ENCODE measurements around the gene EIF5. TPM values are rescaled to one million over a fixed set of nuclear protein-coding genes. Genes with fewer than 3 reads are reported as not detected.

The EIF5 gene
- total RNA-seq, 1 donor from 2014 or later = 181 TPM

DNA sequence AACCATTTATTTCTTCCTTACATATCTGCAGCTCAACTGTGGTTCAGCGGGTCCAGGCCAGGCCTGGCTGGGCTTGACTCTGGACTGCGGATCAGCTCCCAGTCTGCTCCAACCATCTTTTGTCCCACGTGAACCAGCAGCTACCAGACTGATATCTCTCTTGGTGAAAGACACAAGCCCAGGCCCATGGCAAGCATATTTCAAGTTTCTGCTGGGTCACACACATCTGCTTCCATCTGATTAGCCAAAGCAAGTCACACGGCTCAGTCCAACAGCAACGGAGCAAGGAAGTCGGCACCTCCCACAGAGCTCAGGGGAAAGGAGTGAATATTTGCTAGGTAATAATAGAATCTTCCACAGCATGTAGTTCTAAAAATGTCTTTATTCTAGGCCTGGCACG lies 26.5 kb downstream of the EIF5 start:
- no peak for DNase-seq (ENCODE audit: extremely low read depth, low read depth, low spot score)

DNA sequence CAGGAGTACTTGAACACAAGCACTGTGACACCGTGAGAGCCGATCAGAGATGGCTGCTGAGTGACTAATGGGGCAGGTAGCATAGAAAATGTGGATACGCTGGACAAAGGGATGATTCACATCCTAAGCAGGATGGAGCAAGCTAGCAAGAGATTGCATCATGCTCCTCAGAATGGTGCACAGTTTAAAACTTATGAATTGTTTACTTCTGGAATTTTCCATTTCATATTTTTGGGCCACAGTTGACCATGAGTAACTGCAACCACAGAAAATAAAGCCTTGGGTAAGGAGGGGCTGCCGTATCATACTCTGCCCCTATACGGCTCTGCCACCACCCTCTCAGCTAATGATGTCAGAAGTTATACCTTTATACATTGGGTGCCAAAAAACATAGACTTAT lies 27.8 kb downstream of the EIF5 start:
- peak; percentile 88 for DNase-seq (ENCODE audit: extremely low read depth, low read depth, low spot score)

DNA sequence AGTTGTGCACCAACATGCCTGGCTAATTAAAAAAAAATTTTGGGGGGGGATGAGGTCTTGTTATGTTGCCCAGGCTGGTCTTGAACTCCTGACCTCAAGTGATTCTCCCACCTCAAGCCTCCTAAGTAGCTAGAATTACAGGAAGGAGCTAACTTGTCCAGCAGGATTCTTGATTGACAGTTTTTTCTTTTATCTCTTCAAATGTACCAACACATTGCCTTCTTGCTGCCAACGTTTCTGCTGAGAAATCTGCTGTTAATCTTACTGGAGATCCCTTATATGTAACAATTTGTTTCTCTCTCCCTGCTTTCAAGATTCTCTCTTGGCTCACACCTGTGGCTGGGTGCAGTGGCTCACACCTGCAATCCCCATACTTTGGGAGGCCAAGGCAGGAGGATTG lies 28.7 kb downstream of the EIF5 start:
- DNase-seq (ENCODE audit: extremely low read depth, low read depth, low spot score) = no peak

DNA sequence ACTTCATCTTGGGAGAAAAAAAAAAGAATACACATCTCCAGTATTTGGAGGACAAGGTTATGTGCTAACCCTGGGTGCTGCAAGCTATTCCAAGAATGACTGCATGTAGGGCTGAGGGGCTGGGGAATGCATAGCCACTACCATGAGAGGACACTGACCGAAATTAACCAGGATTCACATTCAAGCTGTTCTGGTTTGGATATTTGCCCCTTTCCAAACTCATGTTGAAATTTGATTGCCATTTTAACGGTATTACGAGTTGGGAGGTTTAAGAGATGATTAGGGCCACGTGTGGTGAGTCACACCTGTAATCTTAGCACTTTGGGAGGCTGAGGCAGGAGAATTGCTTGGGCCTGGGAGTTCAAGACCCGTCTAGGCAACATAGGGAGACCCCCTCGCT lies 32.7 kb downstream of the EIF5 start:
- DNase-seq (ENCODE audit: extremely low read depth, low read depth, low spot score) = no peak

DNA sequence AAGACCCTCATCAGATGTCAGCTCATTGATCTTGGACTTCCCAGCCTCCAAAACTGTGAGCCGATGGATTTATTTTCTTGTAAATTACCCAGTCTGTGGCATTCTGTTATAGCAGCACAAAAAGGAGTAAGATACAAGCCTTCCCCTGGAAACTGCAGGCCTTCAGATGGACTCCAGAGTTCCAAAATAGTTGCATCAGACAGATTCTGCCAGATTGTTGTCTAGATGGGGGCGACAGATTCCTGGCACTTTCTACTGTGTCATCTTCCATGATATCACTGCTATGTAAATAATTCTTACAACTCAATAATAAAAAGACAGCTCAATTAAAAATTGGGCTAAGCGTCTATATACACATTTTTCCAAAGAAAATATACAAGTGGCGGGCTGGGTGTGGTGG lies 34.0 kb downstream of the EIF5 start:
- no peak for DNase-seq (ENCODE audit: extremely low read depth, low read depth, low spot score)

DNA sequence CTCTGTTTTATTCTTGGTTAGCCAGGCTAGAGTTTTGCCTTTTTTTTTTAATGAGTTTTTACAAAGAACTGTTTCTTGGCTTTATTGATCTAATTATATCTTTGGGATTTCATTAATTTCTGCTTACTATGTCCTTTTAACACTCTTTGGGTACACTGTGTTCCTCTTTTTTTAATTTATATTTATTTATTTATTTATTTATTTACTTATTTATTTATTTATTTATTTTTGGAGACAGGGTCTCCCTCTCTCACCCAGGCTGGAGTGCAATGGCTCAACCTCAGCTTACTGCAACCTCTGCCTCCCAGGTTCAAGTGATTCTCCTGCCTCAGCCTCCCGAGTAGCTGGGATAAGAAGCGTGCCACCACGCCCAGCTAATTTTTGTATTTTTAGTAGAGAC lies 36.0 kb downstream of the EIF5 start:
- no peak for DNase-seq (ENCODE audit: extremely low read depth, low read depth, low spot score)

DNA sequence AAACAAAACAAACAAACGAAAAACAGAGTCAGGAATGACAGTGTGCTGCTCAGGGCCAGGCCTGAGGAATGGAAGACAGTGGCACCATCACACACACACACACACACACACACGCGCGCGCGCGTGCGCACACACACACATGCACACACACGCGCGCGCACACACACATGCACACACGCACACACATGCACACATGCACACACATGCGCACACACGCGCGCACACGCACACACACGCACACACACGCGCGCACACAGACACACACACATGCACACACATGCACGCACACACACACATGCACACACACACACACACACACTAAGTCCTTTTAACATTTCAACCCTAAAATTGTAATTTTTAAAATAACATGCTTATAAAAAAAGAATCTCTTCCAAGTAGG lies 38.0 kb downstream of the EIF5 start:
- no peak for DNase-seq (ENCODE audit: extremely low read depth, low read depth, low spot score)

DNA sequence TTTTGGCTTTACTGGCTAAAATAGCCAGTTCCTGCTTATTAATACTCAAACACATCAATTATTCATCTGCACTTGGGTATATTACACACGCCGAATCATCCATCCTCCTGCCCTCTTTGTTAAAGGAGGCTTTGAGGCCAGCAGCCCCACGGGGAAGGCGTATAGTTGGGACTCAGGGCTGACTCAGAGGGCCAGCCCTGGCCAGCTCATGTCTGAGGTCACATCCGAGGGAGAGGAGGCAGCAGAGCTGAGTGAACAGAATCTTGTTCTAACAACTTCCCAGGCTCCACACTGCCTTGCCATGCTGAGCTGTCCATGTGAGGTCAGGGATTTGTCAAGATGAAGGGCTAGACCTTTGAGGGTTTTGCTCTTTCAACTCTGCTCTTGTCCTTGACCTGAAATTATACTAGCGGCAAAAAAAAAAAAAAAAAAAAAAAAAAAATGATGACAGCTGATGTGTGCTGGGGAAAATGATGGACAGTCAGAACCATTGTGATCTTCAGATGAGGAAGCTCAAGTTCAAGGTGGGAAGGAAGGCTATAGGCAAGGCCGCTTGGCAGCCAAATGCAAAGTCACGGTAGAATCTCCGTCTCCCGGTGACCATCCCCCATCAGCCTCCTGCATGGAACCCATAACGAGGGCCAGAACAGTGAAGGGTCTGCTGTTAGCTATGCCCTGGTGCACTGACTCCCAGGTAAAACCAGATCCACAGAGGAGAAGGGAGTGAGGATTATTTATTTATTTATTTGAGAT lies 38.7 kb downstream of the EIF5 start:
- no peak for DNase-seq (ENCODE audit: extremely low read depth, low read depth, low spot score)

DNA sequence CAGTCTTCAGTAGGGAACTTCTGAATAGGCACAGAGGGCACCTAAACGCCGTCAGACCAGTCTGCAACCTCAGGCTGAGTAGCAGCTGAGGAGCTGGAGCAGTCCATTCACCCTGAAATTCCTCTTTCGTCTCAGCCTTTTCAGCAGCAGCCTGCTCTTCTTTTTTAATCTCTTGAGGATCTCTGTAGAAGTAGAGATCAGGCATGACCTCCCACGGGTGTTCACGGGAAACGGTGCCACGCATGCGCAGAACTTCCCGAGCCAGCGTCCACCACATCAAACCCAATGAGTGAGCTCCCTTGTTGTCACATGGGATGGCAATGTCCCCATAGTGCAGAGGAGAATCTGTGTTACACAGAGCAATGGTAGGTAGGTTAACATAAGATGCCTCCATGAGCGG lies 40.1 kb downstream of the EIF5 start:
- DNase-seq (ENCODE audit: extremely low read depth, low read depth, low spot score) = no peak

DNA sequence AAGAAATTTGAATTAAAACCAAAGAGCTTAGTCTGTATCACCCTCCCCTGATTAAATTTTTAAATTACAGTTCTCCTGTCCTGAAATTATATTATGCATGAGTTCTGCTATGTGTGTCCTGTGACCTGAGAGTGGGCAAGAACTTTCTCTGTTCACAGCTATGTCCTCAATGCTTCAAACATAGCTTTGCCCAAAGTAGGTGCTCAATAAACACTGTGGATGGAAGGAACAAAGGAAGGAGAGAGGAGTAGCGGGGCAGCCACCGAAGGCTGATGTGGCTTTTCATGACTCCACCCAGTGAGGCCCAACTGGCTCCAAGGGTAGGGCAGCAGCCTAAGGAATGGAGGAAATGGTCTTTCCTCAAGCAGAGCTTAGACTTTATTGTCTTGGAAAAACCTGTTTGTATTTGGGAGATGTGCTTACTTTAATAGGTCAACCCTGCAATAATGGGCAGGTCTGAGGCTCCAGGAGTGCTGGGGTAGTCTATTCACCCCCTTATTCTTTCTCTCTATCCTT lies 43.5 kb downstream of the EIF5 start:
- DNase-seq (ENCODE audit: extremely low read depth, low read depth, low spot score) = no peak

DNA sequence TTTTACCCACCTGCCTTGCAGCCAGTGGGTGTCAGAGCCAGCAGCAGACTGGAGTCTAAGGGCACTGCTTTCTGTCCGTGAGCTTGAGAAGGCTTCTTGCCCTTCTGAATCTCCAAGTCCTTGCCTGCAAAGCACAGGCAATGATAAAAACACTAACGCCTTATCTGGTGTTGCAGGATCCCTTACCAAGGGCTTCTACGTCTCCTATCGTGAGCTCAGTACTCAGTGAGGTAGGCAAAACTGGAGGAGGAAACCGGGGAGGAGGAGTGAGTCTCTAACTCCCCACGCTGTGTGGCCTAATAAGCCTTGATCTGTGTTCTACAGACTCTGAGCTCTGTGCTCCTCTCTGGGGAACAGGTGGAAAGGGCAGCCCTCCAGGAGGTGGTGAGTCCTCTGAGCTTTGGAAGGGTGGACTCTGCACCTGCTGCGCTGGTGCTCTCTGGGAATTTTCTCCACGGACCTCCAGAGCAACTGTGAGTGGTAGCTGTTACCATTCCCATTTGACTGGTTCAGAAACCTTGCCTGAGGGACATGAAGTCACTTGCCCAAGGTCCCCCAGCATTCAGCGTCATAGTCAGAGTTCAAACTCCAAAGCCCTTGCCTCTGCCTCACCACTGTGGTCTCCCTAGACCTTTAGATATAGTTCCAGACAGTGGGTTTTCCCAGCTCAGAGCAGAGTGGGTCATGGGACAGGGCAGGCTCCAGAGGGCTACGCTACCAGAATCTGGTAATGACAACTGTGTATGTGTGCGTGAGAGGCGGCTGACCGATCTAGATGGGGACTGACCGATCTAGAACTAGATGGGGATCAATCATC lies 44.2 kb downstream of the EIF5 start:
- DNase-seq (ENCODE audit: extremely low read depth, low read depth, low spot score) = no peak

DNA sequence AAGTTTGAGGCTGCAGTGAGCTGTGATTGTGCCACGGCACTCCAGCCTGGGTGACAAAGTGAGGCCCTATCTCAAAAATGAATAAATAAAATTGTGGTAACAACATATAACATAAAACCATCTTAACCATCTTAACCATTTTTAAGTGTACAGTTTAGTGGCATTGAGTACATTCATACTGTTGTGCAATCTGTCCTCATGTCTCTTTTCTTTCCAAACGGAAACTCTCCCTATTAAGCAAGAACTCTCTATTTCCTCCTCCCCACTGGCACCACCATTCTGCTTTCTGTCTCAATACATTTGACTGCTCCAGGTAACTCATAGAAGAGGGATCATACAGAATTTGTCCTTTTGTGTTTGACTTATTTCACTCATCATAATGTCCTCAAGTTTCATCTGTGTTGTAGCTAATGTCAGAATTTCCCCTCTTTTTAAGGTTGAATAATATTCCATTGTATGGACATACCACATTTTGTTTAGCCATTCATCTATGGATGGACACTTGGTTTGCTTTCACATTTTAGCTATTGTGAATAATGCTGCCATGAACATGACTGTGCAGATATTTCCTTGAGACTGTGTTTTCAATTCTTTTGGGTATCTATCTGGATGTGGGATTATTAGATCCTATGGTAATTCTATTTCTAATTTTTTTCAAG lies 46.8 kb downstream of the EIF5 start:
- no peak for DNase-seq (ENCODE audit: extremely low read depth, low read depth, low spot score)

DNA sequence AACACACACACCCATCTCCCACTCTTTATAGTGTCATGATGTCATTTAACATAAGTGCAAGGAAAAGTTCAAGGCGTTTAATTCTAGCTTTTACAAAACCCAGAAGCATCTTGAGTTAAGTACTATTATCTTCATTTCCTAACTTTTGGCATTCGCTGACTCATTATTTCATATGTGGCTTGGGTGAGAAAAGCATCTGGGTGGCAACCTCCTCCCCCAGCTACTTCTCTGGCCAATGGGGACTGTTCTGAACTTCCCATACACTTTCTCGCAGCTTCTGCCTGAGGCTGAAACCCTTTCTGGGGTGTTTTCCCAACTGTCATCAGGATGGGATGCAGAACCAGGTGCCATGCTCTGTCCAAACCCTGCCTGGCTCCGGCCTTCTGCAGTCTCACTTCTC lies 48.3 kb downstream of the EIF5 start:
- DNase-seq (ENCODE audit: extremely low read depth, low read depth, low spot score) = no peak

DNA sequence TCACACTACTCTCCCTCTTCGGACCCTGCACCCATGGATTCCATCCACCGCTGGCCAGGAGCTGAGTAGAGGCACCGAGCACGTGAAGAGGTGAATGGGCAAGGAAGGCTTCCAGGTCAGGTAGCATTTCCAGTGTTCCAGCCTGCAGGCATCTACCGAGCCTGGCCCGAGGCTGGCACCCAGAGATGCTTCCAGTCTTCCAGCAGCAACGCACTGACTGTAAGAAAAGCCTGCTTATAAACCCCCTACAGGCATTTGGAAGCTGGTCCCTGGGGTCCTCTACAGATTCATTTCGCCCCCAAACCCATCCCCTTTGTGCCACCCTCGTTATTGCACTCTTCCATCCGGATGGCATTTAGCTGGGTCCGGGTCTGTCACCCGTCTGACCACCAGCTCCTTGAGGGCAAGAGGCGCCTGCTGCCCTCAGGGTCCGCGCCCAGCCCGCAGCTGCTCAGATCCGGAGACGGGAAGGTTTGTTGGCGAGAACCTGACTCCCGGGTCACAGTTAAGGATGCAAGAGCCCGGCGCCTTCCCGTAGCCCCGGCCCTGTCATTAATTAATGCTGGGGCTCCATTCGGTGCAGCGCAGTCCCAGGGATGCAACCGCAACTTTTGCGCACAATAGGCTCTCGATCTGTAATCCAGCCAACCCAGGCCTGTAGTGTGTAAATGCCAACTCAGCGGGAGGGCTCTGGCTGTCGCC lies 50.6 kb downstream of the EIF5 start:
- DNase-seq (ENCODE audit: extremely low read depth, low read depth, low spot score) = no peak

DNA sequence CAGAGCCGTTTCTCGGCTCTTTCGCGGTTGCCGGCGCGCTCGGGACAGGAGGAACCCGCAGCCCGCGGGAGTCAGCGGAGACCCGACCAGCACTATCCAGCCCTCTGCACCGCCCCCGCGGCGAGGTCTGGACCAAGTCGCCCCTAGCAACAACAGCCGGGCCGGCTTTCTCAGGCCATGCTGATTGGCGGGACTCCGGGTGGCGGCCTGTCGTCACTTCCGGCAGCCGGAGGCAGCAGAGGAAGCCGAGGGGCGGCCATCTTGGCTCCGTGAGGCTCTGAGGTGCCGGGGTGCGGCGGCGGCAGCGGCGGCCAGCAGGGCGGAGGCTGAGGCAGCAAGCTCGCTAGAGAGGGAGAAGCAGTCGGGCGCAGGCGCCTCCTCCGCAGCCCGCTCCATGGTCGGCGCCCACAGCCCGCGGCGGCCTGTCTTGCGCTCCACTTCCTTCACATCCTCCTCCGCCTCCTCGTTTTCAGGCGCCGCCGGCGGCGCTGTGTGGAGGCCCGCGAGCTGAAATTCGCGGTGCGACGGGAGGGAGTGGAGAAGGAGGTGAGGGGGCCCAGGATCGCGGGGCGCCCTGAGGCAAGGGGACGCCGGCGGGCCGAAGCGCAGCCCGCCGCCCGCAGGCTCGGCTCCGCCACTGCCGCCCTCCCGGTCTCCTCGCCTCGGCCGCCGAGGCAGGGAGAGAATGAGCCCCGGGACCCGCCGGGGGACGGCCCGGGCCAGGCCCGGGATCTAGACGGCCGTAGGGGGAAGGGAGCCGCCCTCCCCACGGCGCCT lies 51.3 kb downstream of the EIF5 start, which contains the start of gene MARK3:
Gene MARK3, plus strand, starts transcription at position 264 of the 777 bp plus-strand sequence. CDS start 615 bp downstream, outside the sequence.
- DNase-seq (ENCODE audit: extremely low read depth, low read depth, low spot score) = no peak

DNA sequence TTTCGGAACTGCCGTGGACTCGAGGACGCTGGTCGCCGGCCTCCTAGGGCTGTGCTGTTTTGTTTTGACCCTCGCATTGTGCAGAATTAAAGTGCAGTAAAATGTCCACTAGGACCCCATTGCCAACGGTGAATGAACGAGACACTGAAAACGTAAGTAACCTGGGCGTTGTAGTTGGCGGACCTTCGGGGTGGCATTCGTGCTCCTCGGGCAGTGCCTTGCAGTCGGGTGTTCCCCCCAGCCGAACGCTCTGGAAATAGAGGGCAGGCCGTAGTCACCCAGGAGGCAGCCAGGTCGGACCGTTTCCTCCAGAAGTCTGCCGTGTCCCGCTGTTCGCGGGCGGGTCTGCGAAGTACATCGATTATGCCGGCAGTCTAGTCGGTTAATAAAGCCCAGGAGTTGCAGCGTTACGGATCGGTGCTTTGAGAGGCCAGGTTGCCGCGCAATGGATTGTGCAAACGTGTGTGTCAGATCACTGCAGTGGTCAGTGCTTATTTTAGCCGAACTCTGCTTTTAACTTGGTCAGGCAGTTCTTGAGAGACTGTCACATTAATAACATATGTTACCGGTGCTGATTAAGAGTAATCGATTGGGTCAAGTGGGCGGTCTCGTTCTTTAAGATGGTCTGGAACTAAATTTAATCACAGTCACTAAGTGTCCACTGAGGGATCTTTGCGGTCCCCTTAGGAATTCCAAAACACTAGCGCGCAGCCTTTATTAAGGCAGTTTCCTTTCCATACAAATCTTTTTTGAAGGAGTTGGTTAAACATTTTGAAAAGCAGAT lies 52.1 kb downstream of the EIF5 start:
- no peak for DNase-seq (ENCODE audit: extremely low read depth, low read depth, low spot score)

DNA sequence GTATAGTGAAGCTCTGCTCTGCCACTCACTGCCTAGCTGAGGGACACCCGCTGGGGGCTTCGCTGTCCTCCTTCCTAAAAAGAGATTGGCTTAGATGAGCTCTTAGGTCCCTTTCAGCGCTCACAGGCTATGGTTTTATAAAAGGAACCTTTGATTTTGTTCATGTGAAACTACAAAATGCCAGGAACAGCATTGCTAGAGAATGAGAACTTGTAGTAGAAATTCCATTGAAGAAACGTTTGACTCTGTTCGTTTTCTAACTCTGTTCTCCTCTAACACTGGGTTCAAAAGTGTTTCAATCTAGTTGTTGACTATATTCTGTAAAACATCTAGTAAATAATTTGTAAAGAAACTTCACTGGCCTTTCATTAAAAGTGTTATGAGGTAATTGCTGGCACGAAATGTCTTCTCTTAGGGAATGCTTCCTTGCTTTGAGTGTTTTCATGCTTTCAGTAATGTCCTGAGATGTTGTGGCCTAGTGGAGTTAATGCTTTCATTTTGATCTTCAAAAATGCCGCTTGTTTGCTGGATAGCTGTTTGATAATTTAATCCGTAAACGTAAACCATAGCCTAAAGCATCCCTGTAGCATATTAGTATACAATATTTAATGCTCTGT lies 52.8 kb downstream of the EIF5 start:
- no peak for DNase-seq (ENCODE audit: extremely low read depth, low read depth, low spot score)

DNA sequence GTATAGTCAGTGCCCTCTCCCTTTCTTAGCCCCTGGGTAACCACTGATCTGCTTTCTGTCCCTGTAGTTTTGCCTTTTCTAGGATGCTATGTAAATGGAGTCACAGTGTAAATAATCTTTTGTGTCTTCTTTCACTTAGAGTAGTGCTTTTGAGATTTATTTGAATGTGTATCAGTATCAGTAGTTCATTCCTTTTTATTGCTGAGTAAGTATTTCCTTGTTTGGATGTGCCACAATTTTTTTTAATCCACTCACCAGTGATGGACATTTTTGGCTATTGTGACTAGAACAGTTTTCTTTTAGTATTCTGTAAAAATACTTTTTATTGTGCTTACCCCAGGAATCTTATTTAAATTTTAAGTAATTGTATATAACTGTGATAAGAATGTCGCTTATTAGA lies 54.6 kb downstream of the EIF5 start:
- no peak for DNase-seq (ENCODE audit: extremely low read depth, low read depth, low spot score)

DNA sequence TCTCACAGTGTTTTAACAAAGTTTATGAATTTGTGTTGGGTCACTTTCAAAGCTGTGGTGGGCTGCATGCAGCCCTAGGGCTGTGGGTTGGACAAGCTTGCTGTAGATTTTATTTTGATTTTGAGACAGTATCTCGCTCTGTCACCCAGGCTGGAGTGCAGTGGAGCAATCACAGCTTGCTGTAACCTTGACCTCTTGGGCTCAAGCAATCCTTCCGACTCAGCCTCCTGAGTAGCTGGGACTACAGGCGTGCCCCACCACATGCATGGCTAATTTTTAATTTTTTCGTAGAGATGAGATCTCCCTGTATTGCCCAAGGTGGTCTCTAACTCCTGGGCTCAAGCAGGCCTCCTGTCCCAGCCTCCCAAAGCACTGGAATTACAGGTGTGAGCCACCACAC lies 56.6 kb downstream of the EIF5 start:
- DNase-seq (ENCODE audit: extremely low read depth, low read depth, low spot score) = no peak
